T-helper 1 cell (primary cell): Measurements from ENCODE around the gene NMD3.
"Not testable (repeated sequence)": the region's sequence is repeated elsewhere in the genome, so short reads cannot be mapped to it uniquely, and the experiment has no call there.

Experiments
- DNase-seq, 5 donors: peaks; one replicate each; pipeline ENCODE4 v3.0.0-alpha.2; 2012 to 2020

The NMD3 gene

DNA sequence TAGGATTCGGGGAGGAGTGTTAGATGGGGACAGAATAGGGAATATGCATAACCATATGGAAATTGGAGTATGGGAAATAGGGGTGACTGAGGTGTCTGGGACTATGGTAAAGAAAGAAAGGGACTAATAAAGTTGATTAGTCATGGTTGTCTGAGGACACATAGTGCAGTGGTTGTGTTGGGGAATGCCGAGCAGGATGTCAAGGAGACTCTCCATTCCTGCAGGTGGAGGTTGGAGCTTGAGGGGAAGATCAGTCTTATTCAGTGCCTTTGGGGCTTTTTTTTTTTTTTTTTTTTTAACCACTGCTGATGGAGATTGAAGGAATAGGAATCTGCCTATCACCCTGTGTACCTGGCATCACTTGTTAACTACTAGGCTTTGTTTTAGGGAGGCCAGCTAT is 10.8 kb downstream of the NMD3 start:
- DNase-seq = no peak

DNA sequence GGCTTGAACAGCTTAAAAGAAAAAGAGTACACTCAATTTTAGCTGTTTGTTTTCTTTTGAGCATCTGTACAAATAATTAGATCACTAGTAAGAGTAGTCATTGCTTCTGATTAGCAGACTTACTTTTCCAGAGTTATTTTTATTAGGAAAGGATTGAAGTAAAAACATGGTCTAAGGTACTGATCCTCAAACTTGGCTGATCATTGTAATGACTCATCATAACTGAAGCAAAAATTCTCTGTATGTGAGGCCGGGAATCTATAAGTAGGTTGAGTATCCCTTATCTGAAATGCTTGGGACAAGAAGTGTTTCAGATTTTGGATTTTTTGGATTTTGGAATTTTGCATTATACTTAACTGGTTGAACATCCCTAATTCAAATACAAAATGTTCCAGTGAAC is 12.4 kb downstream of the NMD3 start:
- DNase-seq = no peak

- DNase-seq = no peak
These were observed 15.1 kb downstream of the NMD3 start for GRCh38 chr3:161236240-161236639.

DNA sequence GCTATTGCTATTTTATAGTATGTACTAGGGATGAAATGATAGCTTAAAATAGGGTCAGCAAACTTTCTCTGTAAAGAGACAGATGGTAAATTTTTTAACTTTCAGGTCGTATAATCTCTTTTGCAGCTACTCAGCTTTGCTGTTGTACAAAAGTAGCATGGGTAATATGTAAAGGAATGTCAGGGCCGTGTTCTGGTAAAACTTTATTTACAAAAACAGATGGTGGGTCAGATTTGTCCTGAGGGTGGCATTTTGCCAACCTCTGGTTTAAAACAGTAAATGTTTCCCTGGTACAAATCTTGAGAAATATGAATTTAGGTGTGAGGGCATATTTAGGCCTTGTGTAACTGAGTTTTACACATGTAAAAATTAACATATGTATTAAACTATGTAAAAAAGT is 18.6 kb downstream of the NMD3 start:
- no peak for DNase-seq

DNA sequence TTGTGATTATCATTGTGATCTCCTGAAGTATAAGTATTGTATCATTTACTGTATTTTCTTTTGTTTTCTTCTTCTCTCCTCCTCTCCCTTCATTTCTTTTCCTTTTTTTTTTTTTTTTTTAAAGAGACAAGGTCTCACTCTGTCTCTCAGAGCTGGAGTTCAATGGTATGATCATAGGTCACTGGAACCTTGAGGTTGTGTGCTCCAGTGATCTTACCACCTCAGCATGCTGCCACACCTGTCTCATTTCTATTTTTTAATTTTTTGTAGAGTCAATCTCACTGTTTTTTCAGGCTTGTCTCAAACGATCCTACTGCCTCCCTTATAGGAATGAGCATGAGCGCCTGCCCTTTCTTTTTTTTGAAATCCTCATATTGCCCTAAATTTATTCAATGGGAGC is 23.4 kb downstream of the NMD3 start:
- DNase-seq = no peak

- DNase-seq = no peak
These were observed 25.9 kb downstream of the NMD3 start for GRCh38 chr3:161247049-161247448.

DNA sequence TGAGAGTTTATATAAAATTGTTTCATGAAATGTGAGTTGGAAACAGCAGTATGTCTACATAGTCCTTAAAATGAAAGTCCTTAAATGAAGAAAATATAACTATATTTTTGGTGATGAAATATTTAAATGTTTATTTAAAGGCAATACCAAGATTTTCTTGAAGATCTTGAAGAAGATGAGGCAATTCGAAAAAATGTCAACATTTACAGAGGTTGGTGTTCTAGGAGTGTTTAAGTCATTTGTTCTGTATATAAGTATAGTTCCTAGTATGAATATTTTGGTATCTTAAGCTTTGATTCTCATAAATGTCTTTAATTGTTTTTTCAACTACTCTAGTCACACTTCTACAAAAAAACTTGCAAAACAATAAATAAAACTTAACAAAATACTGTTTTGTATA is 29.0 kb downstream of the NMD3 start:
- DNase-seq = no peak

- no peak for DNase-seq
These were observed 30.6 kb downstream of the NMD3 start for GRCh38 chr3:161251716-161252115.

DNA sequence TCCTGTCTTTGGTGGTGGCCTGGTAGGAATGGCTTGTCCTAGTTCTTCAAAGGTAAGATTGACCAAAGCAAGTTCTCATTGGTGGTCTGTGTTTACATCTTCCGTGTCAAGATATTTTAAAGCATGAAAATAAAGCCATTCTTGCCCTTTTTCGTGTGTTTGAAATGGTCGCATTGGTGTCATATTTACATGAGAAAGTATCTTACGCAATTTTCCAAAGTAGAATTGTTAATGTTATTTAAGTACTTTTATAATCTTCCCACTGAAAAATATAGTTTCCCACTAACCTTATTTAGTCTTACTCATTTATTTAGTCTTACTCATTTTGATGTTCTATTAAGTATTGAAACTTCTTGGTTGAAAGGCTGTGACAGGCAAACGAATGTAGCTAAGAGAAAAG is 31.0 kb downstream of the NMD3 start:
- no peak for DNase-seq

DNA sequence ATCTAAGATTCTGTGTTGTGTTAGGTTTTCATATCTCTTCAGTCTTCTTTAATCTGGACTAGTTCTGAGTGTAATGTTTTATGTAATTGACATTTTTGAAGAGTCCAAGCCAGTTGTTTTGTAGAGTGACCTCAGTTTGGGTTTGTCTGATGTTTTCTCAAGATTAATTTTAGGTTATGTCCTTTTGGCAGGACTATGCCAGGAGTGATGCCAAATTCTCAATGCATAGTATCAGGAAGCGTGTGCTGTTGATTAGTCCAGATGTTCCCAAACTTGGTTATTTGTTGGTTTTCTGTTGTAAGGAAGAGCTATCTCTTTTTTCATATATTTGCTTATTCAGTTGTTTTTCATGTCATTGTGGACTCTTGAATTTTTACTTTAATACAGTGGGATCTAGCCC is 32.6 kb downstream of the NMD3 start:
- no peak for DNase-seq

DNA sequence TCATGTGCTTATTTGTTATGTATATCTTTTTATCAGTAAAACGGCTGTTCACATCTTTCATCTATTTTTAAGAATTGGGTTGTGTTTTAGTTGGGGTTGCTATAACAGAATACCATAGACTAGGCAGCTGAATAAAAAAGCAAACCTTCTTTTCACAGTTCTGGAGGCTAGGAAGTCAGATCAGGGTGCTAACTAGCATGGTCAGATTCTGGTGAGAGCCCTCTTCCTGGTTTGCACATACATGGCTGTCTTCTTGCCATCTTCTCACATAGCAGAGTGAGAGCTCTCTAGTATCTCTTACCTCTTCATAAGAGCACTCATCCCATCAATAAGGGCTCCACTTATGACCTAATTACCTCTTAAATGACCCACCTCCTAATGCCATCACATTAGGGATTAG is 33.8 kb downstream of the NMD3 start:
- DNase-seq = no peak

GRCh38 chr3:161263057-161263456 is 41.9 kb downstream of the NMD3 start:
- DNase-seq = no peak

- DNase-seq = no peak
These were observed 43.7 kb downstream of the NMD3 start for GRCh38 chr3:161264852-161265251.

GRCh38 chr3:161265916-161266571 is 44.9 kb downstream of the NMD3 start:
- no peak for DNase-seq

- DNase-seq = no peak
These were observed 45.6 kb downstream of the NMD3 start for GRCh38 chr3:161266731-161267150.

DNA sequence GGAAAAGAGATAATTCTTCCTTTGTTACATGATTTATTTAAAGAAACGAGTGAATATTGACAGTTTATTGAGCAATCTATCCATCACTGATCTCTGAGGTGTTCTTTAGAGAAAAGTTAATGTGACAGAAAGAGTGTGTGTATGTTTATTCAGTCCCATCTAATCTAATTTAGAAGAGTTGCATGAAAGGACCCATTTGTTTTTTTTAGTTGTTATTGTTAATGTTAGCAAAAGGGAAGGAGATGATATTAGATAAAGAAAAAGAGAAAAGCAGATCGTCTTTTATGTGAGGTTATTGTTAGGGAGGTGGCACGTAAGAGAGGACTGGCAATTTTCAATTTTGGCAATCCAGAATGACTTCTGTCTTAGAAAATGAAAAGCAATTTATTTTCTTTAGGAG is 46.5 kb downstream of the NMD3 start:
- no peak for DNase-seq

GRCh38 chr3:161268601-161269000 is 47.5 kb downstream of the NMD3 start:
- no peak for DNase-seq

- DNase-seq = no peak
These were observed 49.9 kb downstream of the NMD3 start for GRCh38 chr3:161270991-161271390.

- DNase-seq = no peak
These were observed 50.5 kb downstream of the NMD3 start for GRCh38 chr3:161271646-161272045.

GRCh38 chr3:161272524-161272923 is 51.4 kb downstream of the NMD3 start:
- no peak for DNase-seq

DNA sequence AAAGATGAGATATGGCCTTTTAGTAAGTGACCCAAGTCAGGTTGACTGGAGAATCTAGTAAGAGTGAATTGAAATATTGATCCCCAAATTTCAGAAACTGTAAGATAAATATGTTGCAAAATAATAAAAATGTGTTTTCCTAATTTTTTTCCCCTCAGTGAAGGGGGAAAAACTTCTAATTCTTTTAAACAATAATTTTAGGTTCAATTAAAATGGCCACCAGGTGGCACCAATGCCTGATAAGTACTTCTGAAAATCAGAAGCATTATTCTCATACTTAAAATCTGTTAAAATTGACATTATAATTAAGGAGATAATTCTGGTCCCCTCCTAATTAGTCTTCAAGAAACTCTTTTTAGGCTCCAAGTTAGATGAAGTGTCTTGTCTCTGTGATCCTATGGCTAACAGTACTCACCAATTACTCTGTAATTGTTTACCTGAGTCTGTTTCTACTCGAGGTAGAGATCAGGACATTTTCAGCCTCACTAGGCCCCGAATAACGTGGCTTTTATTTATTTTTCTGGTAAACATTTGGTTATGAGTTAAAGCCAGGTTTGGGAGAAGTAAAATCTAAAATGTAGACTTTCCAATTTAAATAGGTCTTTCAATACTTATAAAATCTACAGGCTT is 52.6 kb downstream of the NMD3 start:
- peak in 3 of 5 donors; percentile 8 to 44 (median 11) for DNase-seq

DNA sequence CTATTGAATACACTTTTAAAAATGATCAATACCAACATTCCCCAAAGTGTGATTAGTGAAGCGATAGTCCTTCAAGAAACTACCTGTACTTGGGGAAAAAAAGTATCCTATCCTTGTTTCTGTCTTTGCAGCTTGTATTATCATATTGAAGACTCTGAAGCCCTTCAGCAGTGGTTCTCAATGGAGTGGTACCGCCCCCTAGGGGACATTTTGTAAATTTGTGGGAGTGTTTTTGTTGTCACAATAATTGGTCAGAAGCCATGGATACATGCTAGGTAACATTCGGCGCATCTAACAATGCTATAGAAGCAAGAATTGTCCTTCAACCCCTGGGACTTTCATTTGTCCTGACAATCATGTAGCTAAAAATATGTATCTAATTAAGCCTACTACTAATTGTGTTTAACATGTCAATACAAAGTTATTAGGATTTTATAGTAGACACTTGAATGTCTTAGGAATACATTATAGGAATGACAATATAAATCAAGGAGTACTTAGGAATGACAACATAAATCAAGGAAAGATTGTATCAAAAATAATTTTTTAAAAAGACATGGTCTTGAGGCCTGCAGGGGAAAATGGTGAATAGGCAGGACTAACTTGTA is 53.7 kb downstream of the NMD3 start:
- peak in 2 of 5 donors; percentile 11 to 48 for DNase-seq

DNA sequence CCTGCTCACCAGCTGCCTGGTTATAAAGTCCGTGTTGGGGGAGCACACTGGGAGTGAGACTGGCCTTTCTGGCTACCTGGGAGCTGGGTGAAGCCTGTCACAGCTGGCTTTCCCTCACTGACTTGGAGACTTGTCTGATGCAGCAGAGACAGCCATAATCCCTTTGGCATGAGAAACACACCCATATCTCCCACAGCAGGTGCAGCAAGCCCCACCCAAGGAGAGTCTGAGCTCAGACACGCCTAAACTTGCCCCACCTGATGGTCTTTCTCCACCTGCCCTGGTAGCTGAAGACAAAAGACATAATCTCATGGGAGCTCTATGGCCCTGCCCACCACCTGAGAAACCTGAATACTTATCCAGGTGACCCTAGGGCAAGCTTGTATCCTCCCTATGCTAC is 54.8 kb downstream of the NMD3 start:
- no peak for DNase-seq

DNA sequence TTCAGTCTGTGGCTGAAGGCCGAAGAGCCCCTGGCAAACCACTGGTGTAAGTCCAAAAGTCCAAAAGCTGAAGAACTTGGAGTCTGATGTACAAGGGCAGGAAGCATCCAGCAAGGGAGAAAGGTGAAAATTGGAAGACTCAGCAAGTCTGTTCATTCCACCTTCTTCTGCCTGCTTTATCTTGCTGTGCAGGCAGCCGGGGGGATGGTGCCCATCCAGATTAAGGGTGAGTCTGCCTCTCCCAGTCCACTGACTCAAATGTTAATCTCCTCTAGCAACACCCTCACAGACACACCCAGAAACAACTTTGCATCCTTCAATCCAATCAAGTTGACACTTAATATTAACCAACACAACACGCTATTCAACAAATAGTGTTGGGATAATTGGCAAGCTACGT is 61.3 kb downstream of the NMD3 start:
- not testable (repeated sequence) for DNase-seq

- DNase-seq = no peak
These were observed 63.9 kb downstream of the NMD3 start for GRCh38 chr3:161284989-161285388.
